GM19452 (cell line): ENCODE results near the gene STARD13.

Experiments
- ATAC-seq: cut with Tn5 transposase; IDR thresholded peaks from one replicate; pipeline ENCODE4 v1.9.1; 2021; ENCODE audit not compliant: unreplicated experiment

Gene STARD13

DNA sequence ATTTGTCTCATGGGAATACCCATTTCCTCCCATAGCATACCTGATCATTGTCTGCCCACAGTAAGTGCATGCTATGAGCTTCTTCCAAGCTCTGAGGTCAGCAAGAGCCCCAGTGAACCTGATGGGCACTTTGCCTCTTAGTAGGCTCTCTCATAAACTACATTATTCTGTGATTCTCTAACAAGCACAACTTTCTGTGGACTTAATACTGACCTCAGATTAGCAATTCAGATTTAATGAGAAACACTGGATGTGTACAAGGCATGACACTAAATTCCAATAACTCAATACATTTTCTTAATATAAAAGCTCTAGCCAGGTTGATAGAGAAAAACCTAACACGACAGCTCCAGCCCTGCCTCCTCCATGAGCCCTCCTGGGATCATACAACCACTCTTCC lies 23.3 kb upstream of the STARD13 start:
- ATAC-seq = no peak

DNA sequence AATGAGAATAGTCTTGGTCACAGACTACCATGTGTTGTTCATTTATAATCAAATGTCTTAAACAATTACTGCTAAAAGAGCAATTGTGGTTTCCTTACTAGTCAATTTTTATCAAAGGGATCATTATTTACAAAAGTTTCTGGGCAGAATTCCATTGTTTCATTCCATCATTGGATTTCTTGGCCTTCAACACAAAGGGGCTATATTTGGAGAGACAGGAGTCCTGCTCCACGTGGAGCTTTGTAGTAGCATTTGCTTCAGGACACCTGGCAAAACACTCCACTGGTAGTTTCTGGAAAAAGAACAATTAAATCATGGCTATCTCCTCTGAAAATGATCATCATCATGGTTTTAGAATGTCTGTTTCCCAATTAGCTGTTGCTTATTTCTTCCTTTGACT lies 22.3 kb upstream of the STARD13 start:
- no peak for ATAC-seq

DNA sequence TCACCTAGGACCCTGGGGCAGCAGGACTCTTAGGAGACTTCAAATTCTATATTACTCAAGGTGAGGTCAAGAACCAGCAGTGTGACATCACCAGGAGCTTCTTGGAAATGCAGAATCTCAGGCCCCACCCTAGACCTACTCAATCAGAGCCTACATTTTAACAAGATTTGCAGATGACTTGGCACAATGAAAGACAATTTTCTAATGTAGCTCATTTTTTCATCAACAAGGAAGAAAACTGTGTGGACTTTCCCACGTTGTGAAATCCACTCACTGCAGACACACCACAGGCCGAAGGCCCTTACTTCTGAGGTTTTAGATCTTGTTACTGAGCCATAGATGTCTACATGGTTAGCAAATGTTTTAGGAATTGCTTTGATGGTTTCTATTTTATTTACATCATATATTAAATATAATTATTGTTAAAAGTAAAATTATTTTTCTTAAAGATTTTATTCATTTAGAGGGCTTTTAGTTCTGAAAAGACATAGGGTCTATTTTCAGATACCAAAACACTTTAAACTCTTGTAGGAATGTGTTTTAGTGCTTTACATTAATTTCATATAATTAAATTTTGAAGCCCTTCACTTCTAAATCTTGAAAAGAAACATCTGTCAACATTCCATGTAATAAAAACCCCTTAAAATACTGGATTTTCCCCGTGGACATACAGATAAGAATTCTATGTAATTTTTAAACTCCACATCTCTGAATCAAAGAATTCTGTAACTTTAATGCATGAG lies 18.5 kb upstream of the STARD13 start:
- ATAC-seq = no peak

DNA sequence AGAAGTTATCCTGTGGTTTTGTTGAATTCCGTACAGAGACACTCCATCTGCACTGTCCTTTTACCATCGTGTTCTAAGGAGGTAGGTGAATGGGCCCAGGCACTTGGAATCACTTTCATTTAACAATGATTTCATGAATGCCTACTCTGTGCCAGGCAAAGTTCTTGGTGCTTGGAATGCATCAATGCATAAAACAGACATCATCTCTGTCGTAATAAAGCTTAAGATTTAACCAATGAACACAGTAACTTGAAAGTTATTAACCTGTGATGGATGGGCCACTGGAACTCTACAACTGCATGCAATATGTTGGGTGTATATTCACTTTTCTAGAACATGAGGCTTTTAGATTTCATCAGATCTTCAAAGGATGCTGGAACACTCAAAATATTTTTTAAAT lies 14.1 kb upstream of the STARD13 start:
- ATAC-seq = no peak

DNA sequence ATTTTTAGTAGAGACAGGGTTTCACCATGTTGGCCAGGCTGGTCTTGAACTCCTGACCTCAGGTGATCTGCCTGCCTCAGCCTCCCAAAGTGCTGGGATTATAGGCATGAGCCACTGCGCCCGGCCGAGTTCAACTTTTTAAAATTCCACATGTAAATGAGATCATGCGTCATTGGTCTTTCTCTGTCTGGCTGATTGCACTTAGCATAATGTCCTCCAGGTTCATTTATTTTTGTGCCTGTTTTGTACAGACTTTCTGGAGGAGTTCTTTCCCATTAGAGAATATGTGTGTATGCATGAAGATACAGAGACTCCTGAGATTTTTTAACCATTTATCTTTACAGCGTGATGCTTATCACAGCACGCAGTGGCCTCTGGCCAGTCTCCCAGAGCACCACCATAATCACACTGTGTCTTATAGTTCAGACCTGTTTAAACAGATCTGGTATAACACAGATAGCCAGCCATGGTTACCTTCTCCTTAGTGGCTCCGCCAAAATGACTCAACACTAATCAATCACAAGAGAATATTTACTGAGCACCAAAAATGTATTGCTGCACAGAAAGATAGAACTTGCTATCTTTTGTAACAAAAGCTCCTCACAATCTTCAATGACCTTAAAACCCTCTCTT lies 11.4 kb upstream of the STARD13 start:
- ATAC-seq = no peak

DNA sequence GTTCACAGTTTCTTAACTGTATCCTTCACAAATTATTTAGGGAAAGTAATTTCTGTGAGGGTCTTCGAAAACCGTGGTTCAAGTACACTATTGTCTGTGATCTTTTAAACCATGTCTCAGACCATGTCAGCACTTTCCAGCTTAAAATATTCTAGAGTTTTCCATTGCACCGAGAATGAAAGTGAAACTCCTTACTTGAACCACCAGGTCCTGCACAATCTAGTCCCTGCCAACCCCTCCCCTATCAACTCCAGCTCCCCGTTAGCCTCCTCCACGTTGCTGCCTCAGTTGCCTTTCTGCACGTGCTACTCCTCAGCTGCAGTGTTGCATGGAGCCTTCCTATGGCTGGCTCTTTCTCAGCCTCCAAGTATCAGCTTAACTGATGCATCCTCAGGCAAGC lies 7.2 kb upstream of the STARD13 start:
- ATAC-seq = no peak

DNA sequence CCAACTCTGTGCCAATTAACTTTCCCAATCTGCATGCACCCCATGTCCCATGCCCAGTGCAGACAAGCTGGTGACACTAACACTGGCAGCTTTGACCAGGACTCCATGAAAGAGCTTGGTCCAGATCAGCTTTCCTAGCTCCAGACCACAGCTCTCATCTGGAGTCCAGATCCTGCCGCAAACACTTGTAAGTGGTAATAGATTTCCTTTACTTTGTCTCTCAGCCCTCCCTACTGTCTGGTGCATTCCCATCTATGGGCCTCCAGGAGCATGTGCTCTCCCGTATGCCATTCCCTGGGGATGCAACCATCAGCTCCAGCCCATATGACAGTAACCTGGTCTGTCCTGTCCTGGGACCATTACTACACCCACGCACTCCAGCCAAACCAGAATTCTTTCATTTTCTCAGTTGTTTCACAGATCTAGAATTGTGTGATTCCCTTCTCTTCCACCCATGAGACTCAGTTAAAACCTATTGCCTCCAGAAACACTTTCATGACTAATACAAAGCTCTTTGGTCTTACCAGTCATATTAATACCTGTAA lies 4.9 kb upstream of the STARD13 start:
- no peak for ATAC-seq

DNA sequence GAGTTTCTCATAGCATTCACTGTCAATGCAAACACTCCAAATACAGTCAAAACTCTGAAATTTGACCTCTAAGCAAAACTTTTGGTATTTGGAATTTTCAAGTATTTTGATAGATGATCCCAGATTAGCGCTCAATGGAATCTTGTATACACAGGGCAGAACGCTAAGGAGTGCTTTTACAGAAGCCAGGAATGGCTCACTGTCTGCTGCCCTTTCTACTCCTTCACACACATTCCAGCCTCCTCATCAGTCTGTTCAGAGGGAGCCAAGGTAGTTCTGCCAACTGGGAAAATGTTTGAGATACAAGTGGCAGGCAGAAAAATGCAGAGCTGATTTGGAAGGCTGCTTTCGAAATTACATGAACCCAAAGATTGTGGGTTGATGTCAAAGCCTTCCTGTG lies 4.4 kb upstream of the STARD13 start:
- no peak for ATAC-seq

DNA sequence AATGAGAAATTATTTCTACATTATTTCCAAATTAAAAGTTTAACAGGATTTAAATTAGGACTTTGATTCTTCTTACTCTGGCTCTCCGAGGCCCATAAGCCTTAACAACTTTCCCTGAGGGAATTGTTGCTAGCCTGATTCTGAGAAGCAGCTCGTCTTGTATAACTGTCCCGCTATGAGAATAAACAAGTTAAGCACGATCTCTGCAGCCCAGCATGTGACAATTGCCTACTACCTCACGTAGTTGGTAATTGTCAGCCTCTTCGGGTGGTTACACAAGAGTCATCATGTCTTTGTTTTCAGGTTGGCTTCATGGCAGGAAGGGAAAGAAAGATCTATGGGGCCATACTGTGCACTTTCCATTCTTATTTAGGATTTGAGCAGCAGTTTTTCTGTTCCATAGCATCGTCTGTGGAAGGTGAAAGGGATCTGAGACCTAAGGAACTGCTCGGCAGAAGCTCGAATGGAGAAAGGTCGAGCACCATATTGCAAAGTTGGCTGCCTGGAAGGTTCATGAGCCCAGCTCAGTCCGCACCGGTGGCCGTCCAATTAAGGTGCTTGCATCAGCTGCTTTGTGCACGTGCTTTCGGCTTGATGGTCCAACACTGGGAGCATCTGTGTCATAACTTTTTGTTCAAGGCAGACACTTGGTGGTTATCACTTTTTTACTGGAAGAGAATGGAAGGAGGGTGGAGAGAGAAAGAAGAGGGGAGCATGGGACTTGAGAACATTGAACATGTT lies 1.8 kb upstream of the STARD13 start:
- ATAC-seq = no peak

DNA sequence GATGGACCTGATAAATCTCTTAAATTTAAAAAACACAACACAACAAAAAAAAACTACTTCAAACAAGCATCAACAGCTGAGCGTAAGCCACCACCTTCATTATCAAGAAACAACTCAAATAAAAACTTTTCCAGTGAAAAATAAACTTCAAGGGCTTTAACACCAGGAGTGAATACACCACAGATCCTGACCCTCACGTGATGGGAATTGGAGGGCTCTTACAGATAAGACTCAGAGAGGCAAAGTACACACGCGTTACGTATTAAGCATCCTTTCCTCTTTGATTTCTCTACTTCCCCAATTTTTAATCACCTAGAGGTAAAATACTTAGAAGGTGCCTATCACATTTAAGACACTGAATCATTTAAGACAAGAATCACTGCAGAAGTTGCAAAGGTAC lies 573 bp upstream of the STARD13 start:
- ATAC-seq = no peak

DNA sequence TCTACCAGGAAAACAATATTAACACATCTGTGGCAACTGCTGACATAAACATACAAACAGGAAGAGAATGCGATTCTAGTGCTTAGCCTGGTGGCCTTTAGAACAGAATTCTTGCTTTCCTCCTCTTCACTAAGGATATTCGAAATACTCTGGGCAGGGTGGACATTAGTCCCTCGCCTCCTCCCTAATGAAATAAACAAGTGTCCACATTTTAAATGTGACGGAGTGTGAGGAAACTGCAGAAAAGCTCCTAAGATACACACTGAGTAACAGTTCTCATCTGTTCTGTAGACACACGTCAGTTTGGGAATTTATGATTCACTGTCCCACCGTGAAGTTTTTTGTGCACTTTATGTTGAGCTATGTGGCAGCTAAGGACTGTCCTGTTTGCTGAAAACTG lies 639 bp downstream of the STARD13 start:
- ATAC-seq = peak; percentile 35

DNA sequence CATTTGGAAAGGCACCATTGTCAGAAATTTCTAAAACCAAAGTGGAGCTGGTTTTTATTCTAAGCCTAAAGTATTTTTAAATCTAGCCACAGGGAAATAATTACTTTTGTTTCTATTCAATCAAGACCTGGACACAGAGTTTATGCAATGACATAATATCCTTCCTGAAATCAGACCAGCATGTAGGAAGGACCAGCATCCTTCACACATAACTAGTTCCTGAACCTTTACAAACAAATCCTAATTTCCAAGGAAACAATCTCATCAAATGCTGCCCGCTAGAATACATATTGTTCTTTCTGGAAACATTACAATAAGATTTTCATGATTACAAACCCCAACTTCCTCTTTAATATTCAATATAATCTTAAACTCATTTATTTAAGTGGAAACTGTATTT lies 1.5 kb downstream of the STARD13 start:
- ATAC-seq = no peak

DNA sequence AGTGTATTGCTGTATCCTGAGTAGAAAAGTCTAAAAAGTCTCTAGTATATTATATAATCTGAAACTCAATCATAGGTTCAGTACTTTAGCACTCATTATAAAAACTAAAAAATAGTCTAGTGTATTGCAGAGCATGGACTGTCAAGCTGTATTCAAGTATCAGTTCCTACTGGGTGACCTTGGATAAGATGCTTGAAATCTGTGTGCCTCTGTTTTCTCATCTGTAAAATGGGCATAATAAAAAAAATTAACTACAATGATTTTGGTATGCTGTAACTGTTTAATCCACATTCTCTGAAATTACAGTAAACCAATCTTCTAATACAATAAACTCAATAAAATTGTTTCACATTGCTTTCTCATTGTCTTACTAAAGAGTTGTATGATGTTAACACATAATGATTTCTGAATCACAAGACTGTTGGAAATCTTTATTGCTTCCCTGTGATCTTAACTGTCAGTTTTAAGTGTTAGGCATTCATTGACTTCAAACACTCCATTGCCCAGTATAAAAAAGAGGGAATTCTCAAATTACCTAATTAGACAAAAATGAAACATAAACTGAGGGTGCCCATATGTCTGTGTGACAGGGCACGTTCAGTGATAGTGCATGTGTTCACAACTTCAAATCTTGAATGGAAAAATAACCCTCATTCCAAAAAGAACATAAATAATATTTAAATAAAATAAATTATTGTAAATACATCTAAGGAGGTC lies 2.2 kb downstream of the STARD13 start:
- no peak for ATAC-seq

DNA sequence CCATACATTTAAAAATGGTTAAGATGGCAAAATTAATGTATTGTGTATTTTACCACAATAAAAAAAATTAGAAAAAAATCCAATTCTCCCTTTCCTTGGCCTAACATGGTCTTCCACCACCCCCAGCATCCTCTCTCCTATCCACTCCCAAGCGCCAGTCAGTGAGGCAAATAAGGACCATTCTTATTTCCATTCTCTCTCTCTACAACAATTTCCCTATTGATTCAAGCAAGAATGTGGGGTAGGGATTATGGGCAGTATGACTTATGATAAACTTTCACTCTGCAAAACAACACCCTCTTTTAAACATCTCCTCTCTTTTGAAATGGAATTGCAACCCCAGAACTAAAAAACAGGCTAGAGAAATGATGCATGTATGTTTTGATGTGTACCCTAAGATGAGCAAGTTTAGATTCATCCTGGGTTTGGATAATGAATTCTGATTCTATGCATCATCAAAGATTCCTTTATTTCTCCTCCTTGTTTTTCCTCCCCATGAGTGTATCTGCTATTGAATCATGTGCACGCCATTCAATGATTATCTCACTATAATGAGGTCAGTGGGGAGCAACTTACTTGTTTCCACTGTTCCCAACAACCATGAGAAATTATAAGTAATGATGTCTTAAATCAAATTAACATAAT lies 3.5 kb downstream of the STARD13 start:
- ATAC-seq = no peak

DNA sequence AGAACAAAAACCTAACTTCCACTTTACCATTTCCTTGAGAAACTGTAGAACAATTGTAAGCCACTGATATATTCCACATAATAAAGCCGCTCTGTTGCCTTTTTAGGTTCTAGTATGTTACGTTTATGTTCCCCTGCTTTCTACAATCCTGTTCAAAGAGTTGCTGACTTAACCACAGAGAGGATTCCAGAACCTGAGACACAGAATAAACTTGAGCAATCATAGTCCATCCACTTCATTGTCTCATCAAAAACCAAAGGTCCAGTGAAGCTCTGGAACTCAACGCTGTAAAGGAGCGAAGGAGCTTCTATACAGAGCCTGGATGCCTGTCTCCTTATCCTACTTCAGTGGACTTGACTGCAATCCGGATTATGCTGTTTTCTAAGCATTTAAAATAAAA lies 4.6 kb downstream of the STARD13 start:
- ATAC-seq = no peak

DNA sequence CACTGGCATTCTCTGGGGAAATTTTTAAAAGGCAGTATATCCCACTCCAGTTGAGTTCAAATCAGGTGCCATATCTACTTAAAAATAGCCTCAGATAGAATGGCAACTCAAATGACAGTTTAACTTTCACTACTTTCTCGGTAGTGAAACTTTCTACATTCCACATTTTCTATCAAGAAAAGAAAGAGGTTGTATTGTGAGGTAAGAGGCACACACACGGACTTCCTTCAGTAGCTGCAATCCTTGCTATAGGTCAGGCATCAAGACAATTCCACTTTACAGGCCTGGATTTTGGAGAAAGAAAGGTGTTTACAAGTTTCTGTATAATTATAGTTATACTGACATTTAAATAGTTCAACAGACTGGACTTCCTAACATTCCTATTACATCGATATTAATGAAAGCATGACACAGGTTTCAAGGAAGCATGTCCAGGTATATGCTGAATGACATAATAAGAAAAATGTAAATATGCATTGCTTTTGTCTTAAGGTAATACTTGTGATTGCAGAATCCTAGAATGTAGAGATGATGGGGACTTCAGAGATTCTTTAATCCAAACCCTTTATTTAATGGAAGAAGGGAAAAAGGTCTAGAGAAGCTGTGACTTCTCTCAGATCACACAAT lies 5.2 kb downstream of the STARD13 start:
- no peak for ATAC-seq

DNA sequence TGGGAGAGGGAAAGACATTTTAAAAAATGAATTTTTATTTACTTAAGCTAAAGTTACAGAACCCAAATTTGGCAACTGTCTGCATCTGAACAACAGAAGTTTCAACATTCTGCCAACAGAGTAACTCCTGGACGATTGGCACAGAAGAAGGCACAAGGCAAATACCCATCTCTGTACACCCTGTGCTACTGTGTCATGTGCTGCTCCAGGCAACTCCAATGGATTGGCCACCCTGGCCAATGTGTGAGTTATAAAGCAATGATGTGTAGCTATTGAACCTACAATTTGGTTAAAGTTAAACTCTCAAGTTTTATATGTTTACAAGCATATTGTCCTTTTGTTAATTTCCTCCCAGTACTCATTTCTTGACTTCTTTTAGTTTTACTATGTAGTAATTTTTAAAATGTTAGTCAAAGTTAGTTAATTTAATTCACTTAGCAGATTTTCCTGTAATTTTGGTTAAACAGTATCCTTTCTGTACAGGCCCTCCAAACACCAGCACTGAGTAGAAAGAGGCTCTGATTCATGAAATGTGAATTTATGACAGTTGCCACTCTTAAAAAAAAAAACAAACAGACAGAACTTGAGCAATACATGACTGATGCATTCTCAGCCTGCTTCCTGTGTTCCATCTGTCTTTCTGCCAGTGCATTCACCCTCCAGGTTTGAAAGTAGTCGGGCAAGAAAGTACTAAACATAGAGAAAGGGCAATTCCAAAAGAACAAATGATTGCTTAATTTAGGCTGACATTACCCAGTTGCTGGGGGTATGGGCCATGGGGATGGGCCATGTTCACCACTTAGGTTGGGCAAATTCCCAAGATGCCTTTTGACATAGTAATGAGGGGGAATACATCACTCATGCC lies 5.9 kb downstream of the STARD13 start:
- no peak for ATAC-seq

DNA sequence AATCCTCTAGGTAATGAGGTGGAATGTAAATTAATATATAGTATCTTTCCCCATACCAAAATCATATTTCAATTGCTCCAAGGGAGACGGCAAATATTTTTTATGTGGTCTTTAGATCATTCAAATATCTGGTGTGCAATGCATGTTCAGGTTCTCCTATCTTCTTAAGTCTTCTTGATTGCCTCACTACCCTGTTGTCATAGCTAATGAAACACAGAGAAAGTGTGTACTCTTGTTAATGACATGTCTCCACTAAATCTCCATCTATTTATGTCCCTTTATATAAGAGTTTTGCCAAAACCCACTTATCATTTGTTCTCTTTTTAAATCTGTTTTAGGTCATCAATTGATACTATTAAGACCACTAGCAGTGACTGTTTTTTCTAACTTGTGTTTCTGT lies 6.6 kb downstream of the STARD13 start:
- no peak for ATAC-seq

DNA sequence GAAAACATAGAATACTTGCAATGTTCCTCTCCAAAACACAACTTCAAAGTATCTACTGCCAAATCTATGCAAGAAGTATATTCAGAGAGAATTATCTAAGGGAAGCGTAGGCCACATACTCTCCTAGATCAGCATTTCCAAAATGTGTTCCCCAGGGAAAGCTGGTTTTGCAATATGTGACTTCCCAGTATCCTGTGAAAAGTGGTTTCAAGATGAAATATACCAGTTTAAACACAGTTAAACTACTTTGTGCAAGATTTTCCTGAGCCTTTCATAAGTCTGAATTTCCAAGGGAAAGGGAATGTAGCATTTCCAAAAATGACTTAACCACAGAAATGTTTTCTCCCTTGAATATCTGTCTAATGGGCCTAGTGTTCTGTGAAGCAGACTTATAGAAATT lies 7.6 kb downstream of the STARD13 start:
- no peak for ATAC-seq
